Stimulated activated CD4-positive, alpha-beta T cell treated with anti-CD3 and anti-CD28 coated beads, Interleukin-2, amount 100 ng/mL, for 4 hours (primary cell): ENCODE results near the gene NCKAP5.
"Not testable (repeated sequence)": the region's sequence is repeated elsewhere in the genome, so short reads cannot be mapped to it uniquely, and the experiment has no call there.

Experiments
- DNase-seq: peaks from one replicate; pipeline ENCODE4 v3.0.0-alpha.2; 2020; ENCODE audit warnings: low read depth

NCKAP5 gene

DNA sequence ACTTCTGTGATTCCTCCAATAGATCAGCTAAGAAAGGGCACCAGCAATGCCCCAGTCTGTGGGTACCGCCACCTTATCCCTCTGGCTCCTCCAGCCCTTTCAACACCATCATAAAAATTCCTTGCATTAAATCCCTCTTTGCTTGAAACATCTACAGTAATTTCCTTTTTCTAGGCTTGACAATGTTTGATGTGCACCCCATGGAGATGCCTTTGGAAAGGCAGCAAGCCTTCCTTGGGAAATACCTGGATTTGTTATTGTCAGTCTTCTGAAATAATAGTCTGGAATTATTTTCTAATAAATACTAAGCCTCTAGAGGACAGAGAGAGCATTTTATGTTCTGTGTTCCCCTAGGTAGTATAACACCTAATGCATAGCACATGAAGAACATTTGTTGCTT, 46.1 kb downstream of the NCKAP5 start:
- DNase-seq, result no peak

DNA sequence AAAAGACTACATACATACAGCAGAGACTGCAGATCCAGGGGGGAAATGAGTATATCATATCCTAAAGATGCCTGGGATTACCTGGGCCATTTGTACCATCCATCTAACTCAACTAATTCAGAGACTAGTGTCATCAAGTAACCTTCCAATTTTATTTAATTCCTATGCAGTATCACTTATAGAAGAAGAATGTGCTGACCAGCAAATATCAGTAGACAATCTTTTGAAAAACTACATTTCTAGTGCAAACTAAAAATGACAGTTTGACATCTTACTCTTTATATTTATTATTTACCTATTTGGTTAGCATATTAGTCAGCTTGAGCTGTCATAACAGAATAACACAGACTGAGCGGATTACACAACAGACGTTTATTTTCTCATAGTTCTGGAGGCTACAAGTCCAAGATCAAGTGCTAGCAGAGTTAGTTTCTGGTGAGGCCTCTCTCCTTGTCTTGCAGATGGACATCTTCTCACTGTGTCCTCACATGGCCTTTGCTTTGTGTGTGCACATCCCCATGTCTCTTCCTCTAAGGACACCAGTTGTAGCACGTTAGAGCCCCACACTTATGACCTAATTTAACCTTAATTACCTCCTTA, 47.0 kb downstream of the NCKAP5 start:
- no peak for DNase-seq

DNA sequence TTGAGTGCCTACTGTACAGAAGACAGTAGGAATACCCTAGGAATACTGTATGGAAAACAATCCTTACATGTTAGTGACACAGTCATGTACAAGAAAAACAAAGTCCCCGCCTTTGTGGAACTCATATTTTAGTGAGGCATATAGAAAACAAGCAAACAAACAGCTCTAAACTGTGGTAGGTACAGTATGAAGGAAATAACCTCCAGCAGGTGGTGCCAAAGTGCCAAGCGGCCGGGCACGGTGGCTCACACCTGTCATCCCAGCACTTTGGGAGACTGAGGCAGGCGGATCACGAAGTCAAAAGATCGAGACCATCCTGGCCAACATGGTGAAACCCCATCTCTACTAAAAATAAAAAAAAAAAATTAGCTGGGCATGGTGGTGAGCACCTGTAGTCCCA, 48.6 kb downstream of the NCKAP5 start:
- not testable (repeated sequence) for DNase-seq

DNA sequence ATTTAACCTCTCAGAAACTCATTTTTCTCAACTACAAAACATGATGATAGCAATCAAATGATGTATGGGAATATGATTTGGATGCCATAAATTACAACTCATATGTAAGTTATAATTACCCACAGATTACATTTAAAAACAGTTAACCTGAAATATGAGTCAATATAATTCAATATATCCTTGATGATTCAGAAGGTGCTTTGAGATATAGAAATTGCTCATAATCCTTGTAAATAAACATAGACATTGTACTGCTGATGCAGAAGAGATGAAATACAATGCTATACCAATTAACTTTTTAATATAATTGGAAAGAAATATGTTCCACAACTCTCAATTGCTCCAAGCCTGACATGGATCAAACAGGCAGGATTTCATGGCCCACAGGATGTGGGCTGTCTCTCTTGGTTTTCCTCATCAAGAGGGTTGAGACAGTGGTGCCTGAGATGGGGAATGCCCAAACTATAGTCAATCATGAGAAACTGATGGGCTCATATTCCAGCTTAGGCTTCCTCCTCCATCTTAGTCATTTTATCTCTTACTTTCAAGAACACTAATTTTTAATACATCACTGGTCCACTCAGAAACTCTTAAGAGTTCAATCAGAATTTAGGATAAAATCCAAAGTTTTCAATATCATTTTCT, 49.4 kb downstream of the NCKAP5 start:
- no peak for DNase-seq

DNA sequence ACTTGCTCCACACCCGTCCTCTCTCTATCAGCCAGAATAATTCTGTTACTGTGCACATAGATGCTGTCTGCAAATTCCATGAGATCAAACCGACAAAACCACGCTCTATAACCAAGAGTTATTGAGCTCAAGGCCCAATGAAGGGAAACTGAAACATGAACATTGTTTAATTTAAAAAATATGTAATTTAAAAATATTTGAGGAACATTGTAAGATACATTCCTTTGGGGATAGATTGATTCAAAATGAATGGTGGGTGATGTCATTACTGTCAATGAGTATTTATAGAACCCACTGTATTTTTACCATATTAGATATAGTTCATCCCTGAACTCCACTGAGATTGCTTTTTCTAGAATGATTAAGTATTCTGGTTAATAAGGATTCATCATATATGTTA, 50.4 kb downstream of the NCKAP5 start:
- DNase-seq, result no peak

DNA sequence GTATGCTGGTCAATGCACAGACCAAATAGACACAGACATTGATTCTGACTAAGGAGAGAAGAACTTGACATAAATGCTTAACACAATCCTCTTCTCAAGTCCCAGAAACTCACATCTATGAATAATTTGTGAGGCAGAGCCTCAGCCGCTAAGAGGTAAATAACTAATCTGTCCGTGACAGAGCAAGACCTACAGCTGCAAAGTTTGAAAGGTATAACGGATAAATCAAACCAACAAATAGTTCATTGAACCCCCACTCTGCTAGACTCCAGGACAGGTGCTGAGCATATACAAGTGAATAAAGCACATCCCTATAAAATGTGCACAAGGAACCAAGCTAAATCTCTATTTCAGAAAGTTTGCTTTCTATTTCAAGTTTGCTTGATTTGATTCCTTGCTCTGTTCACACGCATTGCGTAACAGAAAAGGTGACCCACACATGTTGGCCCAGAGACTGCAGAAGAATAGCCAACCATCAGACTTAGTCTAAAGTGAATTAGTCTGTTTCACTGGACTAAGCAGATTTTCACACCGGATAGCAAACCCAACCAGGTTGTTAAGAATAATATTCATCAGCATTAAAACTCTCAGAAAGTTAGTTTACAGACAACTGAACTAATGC, 51.7 kb downstream of the NCKAP5 start:
- DNase-seq, result no peak

DNA sequence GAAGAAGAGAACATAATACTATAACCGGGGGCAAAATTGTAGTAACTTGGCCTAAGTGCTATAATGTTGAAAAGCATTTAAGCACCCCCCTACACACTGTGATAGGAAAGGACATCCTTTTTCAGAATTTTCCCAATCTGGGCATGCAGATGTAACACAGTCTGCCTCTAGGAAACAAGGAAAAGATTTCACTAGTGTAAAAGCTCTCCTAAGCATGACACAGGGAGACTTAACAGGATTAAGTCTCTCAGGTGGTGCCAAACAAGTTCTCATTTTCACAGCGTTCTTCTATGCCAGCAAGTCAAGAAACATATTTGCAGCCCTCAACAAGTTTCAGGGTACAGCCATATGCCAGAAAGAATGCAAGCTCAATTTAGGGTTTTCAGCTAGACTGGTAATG, 53.0 kb downstream of the NCKAP5 start:
- DNase-seq, result no peak

DNA sequence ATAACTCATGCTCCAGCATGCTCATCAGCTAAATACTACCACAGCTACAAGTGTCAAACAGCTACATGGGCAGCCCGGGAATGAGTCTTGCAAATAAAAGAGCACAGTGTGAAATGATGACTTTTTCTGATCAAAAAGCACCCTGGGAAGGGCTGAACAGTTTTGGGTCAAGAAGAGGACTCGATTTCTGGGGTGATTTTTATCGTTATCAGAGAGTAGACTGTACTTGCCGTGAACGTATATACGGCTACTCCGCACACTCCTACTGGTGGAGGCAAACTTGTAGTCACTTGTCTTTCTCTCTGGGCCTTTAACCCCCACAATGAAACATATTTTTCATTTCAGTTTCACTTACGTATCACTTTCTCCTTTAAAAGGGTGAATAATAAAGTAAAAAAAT, 54.4 kb downstream of the NCKAP5 start:
- DNase-seq, result no peak

DNA sequence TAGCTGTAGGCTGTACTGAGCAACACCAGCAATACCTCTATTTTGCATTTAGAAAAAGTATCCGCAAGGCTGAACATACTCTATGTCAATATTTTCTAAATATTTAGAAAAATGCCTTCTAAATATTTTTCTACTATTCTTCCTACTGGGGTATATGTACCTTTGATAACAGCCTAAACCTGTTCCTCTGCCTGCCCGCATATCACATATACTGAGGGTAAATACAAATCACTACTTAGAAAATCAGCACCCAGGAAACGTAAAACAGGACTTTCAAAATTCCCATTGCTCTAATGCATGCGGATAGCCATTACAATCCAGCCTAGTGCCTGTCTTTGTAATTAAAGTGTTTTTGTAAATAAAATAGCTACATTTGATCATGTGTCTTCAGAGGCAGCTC, 56.1 kb downstream of the NCKAP5 start:
- no peak for DNase-seq

DNA sequence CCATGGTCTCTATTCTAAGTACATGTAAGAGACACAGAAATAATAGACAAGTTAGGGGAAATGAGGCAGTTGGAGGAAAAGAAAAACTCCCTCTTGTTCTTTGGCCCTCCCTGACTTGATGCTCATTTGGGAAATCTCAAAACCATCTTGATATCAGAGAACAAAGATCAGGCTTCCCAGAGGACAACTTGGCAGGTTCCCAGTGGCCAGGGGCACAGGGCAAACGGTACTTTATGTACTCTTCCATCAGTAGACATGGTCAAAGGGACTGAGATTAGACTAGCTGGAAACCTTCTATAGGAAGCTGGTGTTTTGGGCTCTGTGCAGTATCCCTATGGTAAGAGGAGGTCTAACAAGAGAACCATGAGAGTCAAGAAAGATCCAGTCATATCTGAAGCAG, 56.6 kb downstream of the NCKAP5 start:
- DNase-seq, result no peak

DNA sequence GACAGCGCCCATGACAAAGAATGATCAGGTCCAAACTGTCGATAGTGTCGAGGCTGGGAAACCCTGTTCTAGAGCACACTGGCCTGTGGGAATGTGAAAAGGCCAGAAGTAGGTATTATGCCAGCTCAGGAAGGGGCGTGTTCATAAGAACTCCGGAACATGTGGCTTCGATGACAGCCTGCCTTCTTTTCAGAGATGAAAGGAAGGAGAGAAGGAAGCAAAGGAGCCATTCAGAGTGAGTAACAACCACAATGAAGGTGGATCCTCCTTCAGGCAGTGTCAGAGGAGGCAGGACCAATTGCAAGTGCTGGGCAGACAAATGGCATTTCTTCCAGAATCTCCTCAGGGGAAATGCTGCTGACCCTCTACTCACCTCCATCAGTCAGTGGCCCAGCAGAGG, 58.5 kb downstream of the NCKAP5 start:
- DNase-seq, result no peak

DNA sequence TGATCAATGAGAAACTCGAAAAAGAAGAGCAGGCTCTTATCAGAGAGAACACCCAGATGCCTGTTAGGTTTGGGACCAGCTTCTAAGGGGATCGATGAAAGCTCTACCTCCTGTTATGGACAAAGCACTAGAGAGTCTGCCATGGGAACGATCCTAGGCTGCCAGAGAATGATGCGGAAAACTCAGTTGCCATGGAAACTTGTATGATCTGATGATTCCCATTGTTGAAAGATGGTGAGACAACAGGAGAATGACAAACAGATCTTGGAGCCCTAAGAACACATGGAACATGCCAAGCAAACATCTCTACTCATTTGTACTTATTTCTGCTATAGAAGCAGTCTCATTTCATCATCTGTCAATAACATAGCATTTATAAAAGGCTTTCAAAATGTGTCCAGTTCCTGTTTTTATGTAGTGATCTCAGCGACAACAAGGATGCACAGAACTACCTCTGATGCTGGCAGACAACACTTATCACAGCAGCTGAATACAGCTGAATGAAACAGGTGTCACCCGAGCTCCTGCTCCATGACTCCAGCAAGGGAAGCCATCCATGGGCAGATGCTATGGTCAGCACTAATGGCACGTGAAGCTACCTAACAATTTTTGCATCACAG, 59.6 kb downstream of the NCKAP5 start:
- no peak for DNase-seq

DNA sequence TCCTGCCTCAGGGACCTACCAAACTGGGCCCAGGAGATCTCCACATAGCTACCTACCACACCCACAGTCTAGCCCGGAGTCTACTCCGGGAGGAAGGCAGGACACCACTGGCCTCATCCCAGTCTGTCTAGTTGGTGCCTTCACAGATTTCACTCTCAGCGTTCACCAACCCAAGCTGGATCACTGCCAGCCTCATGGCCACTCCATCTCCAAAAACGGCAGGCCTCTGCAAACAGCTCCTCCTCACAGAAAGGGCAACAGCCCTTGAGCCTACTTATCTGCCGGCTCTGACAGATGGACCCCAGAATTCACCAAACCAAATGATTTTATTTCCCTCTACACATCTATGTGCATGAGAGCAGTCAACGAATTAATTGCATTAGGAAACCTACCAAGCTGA, 61.3 kb downstream of the NCKAP5 start:
- DNase-seq, result no peak

DNA sequence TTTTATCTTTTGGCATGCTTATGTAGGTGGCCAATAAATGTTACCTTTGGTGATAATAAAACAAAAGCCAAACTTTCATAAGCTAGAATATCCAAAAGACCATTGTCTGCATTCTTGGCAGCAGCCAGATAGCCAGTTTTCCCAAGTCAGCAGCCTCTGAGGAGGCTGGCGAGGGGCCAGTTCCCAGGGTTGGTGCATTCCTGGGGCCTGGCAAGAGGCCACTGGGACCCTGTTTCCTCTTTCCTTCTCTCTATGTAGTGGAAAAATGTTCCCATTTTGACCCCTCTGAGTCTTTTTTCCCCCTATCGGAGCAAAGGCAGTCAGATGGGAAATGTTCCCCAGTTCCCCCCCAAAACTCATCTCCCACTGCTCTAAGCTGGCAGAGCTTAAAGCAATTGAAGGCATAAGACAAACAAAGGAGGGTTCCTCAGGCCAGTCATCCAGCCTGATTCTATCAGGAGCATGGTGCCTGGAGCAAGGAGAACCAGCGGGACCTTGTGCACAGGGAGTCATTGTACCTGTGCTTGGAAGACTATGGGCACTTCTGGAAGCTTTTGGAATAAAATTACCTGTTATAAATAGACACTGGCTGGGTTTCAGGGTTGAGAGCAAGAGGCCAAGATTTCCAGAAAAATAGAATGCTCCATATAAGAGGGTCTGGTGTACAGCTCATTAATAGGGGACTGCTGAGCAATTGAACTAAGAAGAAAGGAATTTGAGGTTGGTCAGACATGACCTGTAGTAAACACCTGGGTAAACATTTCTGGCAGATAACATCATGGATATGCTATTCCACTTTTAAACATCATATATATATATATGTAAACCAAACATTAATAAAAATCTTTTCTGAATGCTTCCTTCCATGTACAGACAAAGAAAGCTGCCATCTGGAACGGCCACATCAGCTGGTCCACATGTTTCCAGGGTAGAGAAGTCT, 63.4 kb downstream of the NCKAP5 start:
- no peak for DNase-seq

DNA sequence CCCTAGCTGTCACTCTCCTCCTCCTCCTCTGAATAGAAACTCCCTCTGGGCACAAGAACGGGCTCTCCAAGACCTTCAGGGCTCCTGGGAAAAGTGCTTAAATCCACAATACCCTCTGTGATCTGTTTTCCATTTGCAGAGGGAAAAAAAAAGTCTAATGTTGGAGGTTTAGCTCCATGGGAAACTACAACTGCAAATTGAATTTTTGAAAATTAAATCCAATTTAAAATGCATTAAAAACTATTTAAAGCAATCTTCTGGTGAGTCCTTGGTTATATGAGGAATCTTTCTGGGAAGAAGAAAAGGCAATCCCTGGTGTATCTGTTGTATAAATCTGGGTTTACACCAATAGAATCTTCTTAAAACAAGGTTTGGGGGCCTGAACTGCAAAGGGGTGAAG, 64.3 kb downstream of the NCKAP5 start:
- no peak for DNase-seq

DNA sequence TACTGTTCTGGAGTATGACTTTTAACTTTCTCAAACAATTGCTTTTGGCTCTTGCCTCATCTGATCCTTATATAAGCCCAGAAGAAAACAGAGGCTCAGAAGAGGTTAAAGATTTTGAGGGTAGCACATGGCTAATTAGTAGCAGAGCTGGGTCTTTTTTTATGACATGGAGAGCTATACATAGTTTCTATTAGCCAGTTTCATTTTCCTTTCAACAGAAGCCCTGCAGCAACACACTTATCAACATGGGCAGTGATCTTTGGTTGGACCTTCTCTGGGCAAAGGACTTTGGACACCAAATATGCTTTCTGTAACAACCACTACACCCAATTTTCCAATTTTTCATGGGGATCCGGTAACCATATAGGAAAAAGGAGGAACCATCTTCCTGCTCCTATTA, 64.9 kb downstream of the NCKAP5 start:
- no peak for DNase-seq

DNA sequence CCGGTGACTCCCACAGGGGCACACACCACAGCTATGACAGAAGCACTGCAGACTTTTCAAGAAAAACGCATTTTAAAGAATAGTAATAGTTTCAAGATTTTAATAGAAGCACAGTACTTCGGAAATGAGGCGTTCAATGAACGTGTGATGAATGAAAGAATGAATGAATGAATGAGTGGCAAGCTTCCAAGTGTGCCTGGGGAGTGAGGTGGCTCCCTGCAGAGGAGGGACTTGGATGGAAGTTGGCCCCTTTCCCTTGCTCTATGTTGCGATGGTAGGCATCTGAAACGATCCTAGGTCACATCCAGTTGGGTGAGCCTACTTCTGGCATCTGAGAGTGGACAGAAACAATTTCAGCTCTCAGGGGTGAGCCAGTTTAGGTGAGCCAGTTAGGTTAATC, 65.6 kb downstream of the NCKAP5 start:
- DNase-seq, result no peak

DNA sequence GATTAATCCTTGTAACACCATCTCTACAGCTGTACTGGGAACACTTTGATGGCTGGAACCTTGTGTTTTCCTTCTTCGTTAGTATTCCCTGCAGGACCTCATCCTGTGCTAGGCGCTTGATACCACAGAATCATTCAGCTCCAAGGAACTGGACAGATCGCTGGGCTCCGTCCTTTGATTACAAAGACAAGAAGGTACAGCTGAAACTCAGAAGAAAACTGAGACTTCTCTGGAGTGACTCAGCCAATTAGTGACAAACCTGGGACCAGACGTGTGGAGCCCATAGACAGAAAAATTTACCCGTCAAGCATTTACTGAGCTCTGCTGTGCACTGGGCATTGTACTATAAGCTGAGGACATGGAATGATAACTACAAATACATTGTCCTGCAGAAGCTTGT, 67.3 kb downstream of the NCKAP5 start:
- no peak for DNase-seq

DNA sequence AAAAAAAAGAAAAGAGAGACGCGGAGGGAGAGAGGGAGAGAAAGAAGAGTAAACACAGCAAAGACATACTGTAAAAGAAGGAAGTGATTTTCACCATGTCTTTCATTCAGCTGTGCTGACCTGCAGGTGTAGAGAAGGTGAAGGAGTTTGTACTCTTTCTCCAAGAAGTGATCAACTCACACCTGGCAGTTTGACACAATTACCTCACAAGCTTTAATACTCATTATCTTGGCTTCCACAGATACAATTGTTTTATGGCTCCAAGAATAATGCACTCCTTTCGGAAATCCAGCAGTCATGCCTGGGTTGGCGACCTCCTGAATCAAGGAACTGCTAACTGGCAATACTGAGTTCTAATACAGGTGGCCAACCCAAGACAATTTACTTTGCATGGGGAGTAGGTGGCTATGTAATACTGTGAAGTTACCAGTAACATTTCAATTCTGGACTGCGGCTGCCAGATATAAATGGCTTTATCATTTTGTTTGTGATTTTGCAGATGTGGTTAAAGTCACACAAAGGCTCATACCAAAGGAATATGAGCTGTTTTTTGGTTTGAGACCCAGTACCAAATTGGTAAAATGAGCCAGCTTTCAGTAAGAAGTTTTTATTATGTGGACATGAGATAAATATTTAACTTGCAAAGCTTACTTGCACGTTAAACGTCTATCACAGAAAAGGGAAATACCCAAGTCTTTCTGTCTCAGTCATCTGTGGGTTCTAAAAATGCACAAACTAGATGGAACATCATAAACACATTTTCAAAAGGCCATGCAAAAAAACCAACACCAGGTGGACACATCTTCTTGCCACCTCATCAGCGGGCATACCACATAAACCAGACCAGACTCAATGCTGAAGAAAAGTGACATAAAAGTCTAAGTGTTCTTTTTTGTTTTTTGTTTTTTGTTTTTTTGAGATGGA, 69.3 kb downstream of the NCKAP5 start:
- no peak for DNase-seq

DNA sequence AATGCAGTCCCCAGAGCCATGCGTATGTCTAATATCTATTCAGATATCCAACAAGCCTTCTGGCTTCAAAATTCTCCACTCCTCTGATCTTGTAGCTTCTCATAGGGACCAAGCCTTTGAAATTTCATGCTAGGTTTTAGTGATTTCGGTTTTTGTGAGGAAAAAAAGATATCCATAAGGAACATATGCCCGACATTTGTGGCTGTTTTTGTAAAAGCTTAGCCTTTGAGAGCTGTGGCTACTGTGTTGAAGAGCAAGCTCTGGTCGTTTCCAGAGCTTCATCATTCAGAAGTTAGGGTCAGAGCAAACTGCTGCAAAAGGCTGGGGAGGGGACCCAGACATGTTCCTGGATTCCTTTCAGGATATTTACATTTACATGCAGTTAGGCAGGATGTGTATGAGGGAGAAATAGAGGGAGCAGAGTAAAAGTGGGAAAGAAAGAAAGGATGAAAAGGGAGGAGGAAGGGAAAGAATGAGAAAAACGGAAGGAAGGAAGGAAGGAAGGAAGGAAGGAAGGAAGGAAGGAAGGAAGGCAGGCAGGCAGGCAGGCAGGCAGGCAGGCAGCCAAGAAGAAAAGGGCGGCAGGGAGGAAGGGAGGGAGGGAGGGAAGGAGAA, 70.2 kb downstream of the NCKAP5 start:
- no peak for DNase-seq
